ENCODE measurements around the gene CWH43. TPM values are rescaled to one million over a fixed set of nuclear protein-coding genes. Genes with fewer than 3 reads are reported as not detected.

Gene CWH43
- not detected for total RNA-seq

GRCh38 chr4:48985976-48986653 lies at the start of gene CWH43:
TSS of gene CWH43 (plus strand) at chr4:48986275. CDS start at chr4:48986430, 155 bp downstream.
- DNase-seq (ENCODE audit: low spot score): no peak
- no peak for TF ChIP-seq CTCF (IDR thresholded peaks at IDR 0.05)
- ATAC-seq (ENCODE audit: low FRiP score): peak; percentile 49

- no peak for DNase-seq (ENCODE audit: low spot score)
- TF ChIP-seq CTCF (IDR thresholded peaks at IDR 0.05): no peak
- no peak for ATAC-seq (ENCODE audit: low FRiP score)
Measured at GRCh38 chr4:48937033-48937432, 49.0 kb upstream of the CWH43 start.

- DNase-seq (ENCODE audit: low spot score) (no peak), ATAC-seq (ENCODE audit: low FRiP score) (no peak)
- no peak for TF ChIP-seq CTCF (IDR thresholded peaks at IDR 0.05)
Measured at GRCh38 chr4:48938831-48939230, 47.2 kb upstream of the CWH43 start.

- DNase-seq (ENCODE audit: low spot score) (no peak), ATAC-seq (ENCODE audit: low FRiP score) (no peak)
- no peak for TF ChIP-seq CTCF (IDR thresholded peaks at IDR 0.05)
Measured at GRCh38 chr4:48939785-48940184, 46.3 kb upstream of the CWH43 start.

- no peak for ATAC-seq (ENCODE audit: low FRiP score)
- TF ChIP-seq CTCF (IDR thresholded peaks at IDR 0.05): no peak
- DNase-seq (ENCODE audit: low spot score): no peak
Measured at GRCh38 chr4:48943387-48943786, 42.7 kb upstream of the CWH43 start.

- TF ChIP-seq CTCF (IDR thresholded peaks at IDR 0.05): no peak
- no peak for ATAC-seq (ENCODE audit: low FRiP score)
- DNase-seq (ENCODE audit: low spot score): no peak
Measured at GRCh38 chr4:48944252-48944651, 41.8 kb upstream of the CWH43 start.

- DNase-seq (ENCODE audit: low spot score) (no peak), ATAC-seq (ENCODE audit: low FRiP score) (no peak)
- no peak for TF ChIP-seq CTCF (IDR thresholded peaks at IDR 0.05)
Measured at GRCh38 chr4:48944756-48945241, 41.3 kb upstream of the CWH43 start.

Measured in omental fat pad (tissue), 4 donors.